NCI-H748 treated with DMSO at 0.1 percent for 48 hours (cell line): ENCODE results near the gene TREML2.
"Not testable (repeated sequence)": the region's sequence is repeated elsewhere in the genome, so short reads cannot be mapped to it uniquely, and the experiment has no call there.

ENCODE experiments used
- DNase-seq: peaks from one replicate; lab custom pipeline; 2025; lab: John Stamatoyannopoulos, UW

The TREML2 gene

GRCh38 chr6:41200901-41201763 lies at the start of gene TREML2:
Gene TREML2, minus strand, starts transcription at chr6:41201149. Its CDS starts 141 bp downstream, at chr6:41201008.
- no peak for DNase-seq

GRCh38 chr6:41247882-41248705 lies 47.1 kb upstream of the TREML2 start:
- DNase-seq = no peak

GRCh38 chr6:41247288-41247865 lies 46.4 kb upstream of the TREML2 start:
- DNase-seq = no peak

- not testable (repeated sequence) for DNase-seq
These were observed 45.6 kb upstream of the TREML2 start for GRCh38 chr6:41246529-41246928.

GRCh38 chr6:41239467-41240159 lies 38.7 kb upstream of the TREML2 start:
- no peak for DNase-seq

- no peak for DNase-seq
These were observed 36.2 kb upstream of the TREML2 start for GRCh38 chr6:41237128-41237527.

GRCh38 chr6:41236276-41236675 lies 35.3 kb upstream of the TREML2 start:
- no peak for DNase-seq

- DNase-seq = no peak
These were observed 31.7 kb upstream of the TREML2 start for GRCh38 chr6:41232667-41233066.

- no peak for DNase-seq
These were observed 30.3 kb upstream of the TREML2 start for GRCh38 chr6:41231246-41231645.

GRCh38 chr6:41229721-41230120 lies 28.8 kb upstream of the TREML2 start:
- no peak for DNase-seq

GRCh38 chr6:41228616-41229015 lies 27.7 kb upstream of the TREML2 start:
- DNase-seq = no peak

GRCh38 chr6:41228096-41228495 lies 27.1 kb upstream of the TREML2 start, which contains the start of gene TREML4:
Gene TREML4, plus strand, starts transcription at chr6:41228349. Its CDS starts 79 bp downstream, at chr6:41228428.
- DNase-seq = no peak

GRCh38 chr6:41226752-41227151 lies 25.8 kb upstream of the TREML2 start:
- DNase-seq = no peak

- DNase-seq = no peak
These were observed 23.9 kb upstream of the TREML2 start for GRCh38 chr6:41224800-41225199.

GRCh38 chr6:41222513-41222912 lies 21.6 kb upstream of the TREML2 start:
- DNase-seq = no peak

GRCh38 chr6:41222045-41222444 lies 21.1 kb upstream of the TREML2 start:
- no peak for DNase-seq

GRCh38 chr6:41216616-41217015 lies 15.7 kb upstream of the TREML2 start:
- no peak for DNase-seq

- DNase-seq = no peak
These were observed 14.8 kb upstream of the TREML2 start for GRCh38 chr6:41215777-41216176.

- no peak for DNase-seq
These were observed 13.8 kb upstream of the TREML2 start for GRCh38 chr6:41214559-41215238.

GRCh38 chr6:41209547-41210320 lies 8.8 kb upstream of the TREML2 start:
- no peak for DNase-seq
